ENCODE results near the gene L1CAM. TPM values are rescaled to one million over a fixed set of nuclear protein-coding genes. Genes with fewer than 3 reads are reported as not detected.

The L1CAM gene
- total RNA-seq, 1 donor from 2014 or later = 16.6 TPM

DNA sequence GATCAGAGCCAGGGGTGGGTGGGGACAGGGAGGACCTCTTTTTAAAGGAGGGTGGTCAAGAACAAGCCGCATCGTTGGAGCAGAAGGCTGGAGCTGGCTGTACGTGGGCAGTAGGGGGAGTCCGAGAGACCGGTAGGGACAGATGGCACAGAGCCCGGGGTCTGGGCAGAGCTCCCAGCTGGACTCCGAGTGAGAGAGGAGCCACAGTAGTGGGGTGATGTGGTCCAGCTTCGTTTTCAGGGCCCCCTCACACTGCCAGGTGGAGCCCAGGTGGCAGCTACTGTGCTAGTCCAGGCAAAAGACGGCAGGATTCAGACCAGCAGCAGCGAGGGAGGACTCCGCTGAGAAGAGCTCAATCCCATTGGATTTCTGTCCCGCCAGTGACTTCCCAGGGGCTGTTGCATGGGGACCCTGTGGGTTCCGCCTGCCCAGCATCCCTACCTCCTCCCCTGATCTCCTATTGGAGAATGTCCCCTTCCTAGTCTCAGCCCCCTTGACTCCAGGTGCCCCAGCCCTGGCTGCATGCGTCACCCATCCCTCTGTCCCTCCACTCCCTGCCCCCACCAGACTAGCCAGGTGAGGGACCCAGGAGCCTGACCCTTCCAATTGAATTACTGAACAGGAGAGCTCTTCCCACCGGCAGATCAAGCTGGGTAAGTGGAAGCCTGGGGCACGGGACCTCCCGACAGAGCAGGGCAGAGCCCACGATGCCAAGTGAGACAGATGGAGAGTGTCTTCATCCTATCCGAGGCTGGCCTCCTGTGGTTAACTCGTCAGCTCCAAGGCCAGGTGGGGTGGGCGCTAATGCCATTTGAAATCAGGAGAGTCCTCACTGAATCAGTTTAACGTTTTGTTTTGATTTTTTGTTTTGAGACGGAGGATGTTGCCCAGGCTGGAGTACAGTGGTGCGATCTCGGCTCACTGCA lies 37.2 kb upstream of the L1CAM start:
- H3K27ac Mint-ChIP-seq (ENCODE audit: unreplicated experiment) = no peak overlapping the region
- TF ChIP-seq, protein P1, sequence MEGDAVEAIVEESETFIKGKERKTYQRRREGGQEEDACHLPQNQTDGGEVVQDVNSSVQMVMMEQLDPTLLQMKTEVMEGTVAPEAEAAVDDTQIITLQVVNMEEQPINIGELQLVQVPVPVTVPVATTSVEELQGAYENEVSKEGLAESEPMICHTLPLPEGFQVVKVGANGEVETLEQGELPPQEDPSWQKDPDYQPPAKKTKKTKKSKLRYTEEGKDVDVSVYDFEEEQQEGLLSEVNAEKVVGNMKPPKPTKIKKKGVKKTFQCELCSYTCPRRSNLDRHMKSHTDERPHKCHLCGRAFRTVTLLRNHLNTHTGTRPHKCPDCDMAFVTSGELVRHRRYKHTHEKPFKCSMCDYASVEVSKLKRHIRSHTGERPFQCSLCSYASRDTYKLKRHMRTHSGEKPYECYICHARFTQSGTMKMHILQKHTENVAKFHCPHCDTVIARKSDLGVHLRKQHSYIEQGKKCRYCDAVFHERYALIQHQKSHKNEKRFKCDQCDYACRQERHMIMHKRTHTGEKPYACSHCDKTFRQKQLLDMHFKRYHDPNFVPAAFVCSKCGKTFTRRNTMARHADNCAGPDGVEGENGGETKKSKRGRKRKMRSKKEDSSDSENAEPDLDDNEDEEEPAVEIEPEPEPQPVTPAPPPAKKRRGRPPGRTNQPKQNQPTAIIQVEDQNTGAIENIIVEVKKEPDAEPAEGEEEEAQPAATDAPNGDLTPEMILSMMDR (IDR thresholded peaks at IDR 0.05) = peak; percentile 45
- H3K36me3 Mint-ChIP-seq (ENCODE audit: unreplicated experiment) = no peaks in the 10 kb centered on the region
- H3K9me3 Mint-ChIP-seq (ENCODE audit: unreplicated experiment) = no peaks in the 10 kb centered on the region
- H3K4me1 Mint-ChIP-seq (ENCODE audit: unreplicated experiment) = peaks cover 19% of the 10 kb centered on the region
- H3K27me3 Mint-ChIP-seq (ENCODE audit: unreplicated experiment) = no peaks in the 10 kb centered on the region
- DNase-seq (ENCODE audit: extremely low spot score, unreplicated experiment) = no peak
- no peak overlapping the region for H3K4me3 Mint-ChIP-seq (ENCODE audit: unreplicated experiment)

- Mint-ChIP-seq H3K9me3 (ENCODE audit: unreplicated experiment) (no peaks in the 10 kb centered on the region), H3K4me1 (ENCODE audit: unreplicated experiment) (peaks cover 10% of the 10 kb centered on the region), H3K4me3 (ENCODE audit: unreplicated experiment) (no peak overlapping the region), H3K27me3 (ENCODE audit: unreplicated experiment) (no peaks in the 10 kb centered on the region), H3K36me3 (ENCODE audit: unreplicated experiment) (no peaks in the 10 kb centered on the region), H3K27ac (ENCODE audit: unreplicated experiment) (no peak overlapping the region)
- TF ChIP-seq, protein P1 (IDR thresholded peaks at IDR 0.05) = no peak
- DNase-seq (ENCODE audit: extremely low spot score, unreplicated experiment) = no peak
Observed at GRCh38 chrX:153921511-153922446, 35.8 kb upstream of the L1CAM start.

GRCh38 chrX:153921070-153921469 lies 35.1 kb upstream of the L1CAM start:
- TF ChIP-seq, protein P1 (IDR thresholded peaks at IDR 0.05) = no peak
- H3K4me3 Mint-ChIP-seq (ENCODE audit: unreplicated experiment) = no peak overlapping the region
- H3K4me1 Mint-ChIP-seq (ENCODE audit: unreplicated experiment) = peaks cover 9% of the 10 kb centered on the region
- H3K27me3 Mint-ChIP-seq (ENCODE audit: unreplicated experiment) = no peaks in the 10 kb centered on the region
- no peak overlapping the region for H3K27ac Mint-ChIP-seq (ENCODE audit: unreplicated experiment)
- no peaks in the 10 kb centered on the region for H3K9me3 Mint-ChIP-seq (ENCODE audit: unreplicated experiment)
- H3K36me3 Mint-ChIP-seq (ENCODE audit: unreplicated experiment) = no peaks in the 10 kb centered on the region
- no peak for DNase-seq (ENCODE audit: extremely low spot score, unreplicated experiment)

- H3K27ac Mint-ChIP-seq (ENCODE audit: unreplicated experiment) = no peak overlapping the region
- TF ChIP-seq, protein P1 (IDR thresholded peaks at IDR 0.05) = no peak
- H3K27me3 Mint-ChIP-seq (ENCODE audit: unreplicated experiment) = no peaks in the 10 kb centered on the region
- no peaks in the 10 kb centered on the region for H3K36me3 Mint-ChIP-seq (ENCODE audit: unreplicated experiment)
- peaks cover 9% of the 10 kb centered on the region for H3K4me1 Mint-ChIP-seq (ENCODE audit: unreplicated experiment)
- DNase-seq (ENCODE audit: extremely low spot score, unreplicated experiment) = no peak
- no peak overlapping the region for H3K4me3 Mint-ChIP-seq (ENCODE audit: unreplicated experiment)
- no peaks in the 10 kb centered on the region for H3K9me3 Mint-ChIP-seq (ENCODE audit: unreplicated experiment)
Observed at GRCh38 chrX:153920546-153920945, 34.6 kb upstream of the L1CAM start.

All from osteocyte (in vitro differentiated cells).